Muscle of leg (tissue), 11 donors: ENCODE data around the gene TGM1. TPM values are rescaled to one million over a fixed set of nuclear protein-coding genes. Genes with fewer than 3 reads are reported as not detected.

Experiments used
- DNase-seq: peaks from one replicate; pipeline ENCODE4 v3.0.0; 2013
- H3K27ac ChIP-seq: one replicate; pipeline ENCODE4 v1.5.1; 2013; ENCODE audit warnings: mild to moderate bottlenecking, low read length, control low read depth
- H3K27me3 ChIP-seq: one replicate; pipeline ENCODE4 v1.6.1; 2013; ENCODE audit warnings: low read length; ENCODE audit not compliant: control insufficient read depth, insufficient read depth
- H3K36me3 ChIP-seq: one replicate; pipeline ENCODE4 v1.6.1; 2013; ENCODE audit warnings: low read length; ENCODE audit not compliant: control insufficient read depth, insufficient read depth
- H3K4me1 ChIP-seq: one replicate; pipeline ENCODE4 v1.6.1; 2013; ENCODE audit warnings: low read length; ENCODE audit not compliant: control insufficient read depth, insufficient read depth
- H3K4me3 ChIP-seq: one replicate; pipeline ENCODE4 v1.5.1; 2013; ENCODE audit warnings: low read length, control low read depth
- H3K9me3 ChIP-seq: replicated peaks from 2 replicates; pipeline ENCODE4 v1.6.1; 2013; ENCODE audit warnings: low read depth, low read length; ENCODE audit not compliant: control insufficient read depth
- WGBS: methylation state at CpG from one replicate; pipeline ENCODE4 v1.1.5; 2013; ENCODE audit warnings: missing lambda C conversion rate; ENCODE audit not compliant: insufficient coverage; 5-methylcytosine and 5-hydroxymethylcytosine counted together
- polyA plus RNA-seq, 8 donors: library from polyadenylated mRNA; unstranded; fragments of 120-200 nt; gene quantifications; one replicate each; pipeline versions ENCODE4 v1.2.1 to v1.2.3, GENCODE V29; 2013; ENCODE audit warnings: inconsistent platforms in 1 of 8, low replicate concordance in 1 of 8; ENCODE audit not compliant: insufficient read length in 8 of 8, insufficient read depth in 1 of 8
- total RNA-seq: library from RNA; stranded (reverse); fragments of 120-200 nt; gene quantifications from one replicate; pipeline ENCODE4 v1.2.4, GENCODE V29; 2013

The TGM1 gene
- total and polyA plus RNA-seq, 9 donors, result 0.71 to 3.0 (median 1.1) TPM

DNA sequence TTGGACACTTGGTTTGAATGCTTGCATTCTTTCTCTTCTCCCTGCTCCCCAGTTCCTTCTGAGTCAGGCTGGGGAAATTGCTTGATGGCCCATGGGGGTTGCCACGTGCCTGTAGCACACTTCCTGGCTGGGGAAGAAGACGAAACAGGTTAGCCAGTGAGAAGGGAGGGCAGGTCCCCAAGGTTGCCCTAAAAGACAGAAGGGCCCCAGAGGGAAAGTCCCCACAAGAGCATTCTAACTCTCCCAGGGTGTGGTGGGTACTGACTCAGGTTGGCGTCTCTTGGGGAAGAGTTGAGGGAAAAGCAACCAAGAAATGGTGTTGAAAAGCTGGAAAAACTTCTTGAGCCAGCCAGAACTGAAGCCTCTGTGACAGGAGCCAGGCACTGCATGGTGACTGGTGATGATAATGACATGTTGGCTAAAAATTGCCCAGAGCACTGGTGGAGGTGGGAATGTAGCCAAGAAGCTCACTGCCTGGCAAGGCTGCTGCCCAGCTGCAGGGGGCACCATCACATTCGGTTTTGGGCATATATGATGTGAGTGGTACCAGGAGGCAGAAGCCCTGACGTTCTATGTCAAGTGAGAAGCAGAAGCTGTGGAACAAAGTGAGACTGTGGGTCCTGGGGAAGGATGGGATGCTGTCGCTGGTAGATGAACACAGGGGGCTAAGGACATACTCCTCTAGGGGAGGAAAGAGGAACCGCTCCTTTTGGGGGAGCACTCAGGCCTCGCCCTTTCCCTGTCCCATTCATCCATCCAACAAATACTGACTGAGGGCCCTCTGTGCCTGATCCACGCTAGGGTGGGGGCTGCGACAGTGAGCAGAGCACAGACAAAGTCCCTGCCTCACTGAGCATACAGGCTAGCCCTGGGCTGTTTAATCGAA, 16.6 kb upstream of the TGM1 start:
- Histone ChIP-seq H3K36me3 (no peaks in the 10 kb centered on the region), H3K4me1 (peaks cover 12% of the 10 kb centered on the region), H3K27me3 (no peaks in the 10 kb centered on the region), H3K9me3 (no peaks in the 10 kb centered on the region), H3K27ac (no peak overlapping the region), H3K4me3 (no peak overlapping the region)
- WGBS, result 59% methylated on average over 6 of the region's 11 CpGs
- DNase-seq, result no peak

DNA sequence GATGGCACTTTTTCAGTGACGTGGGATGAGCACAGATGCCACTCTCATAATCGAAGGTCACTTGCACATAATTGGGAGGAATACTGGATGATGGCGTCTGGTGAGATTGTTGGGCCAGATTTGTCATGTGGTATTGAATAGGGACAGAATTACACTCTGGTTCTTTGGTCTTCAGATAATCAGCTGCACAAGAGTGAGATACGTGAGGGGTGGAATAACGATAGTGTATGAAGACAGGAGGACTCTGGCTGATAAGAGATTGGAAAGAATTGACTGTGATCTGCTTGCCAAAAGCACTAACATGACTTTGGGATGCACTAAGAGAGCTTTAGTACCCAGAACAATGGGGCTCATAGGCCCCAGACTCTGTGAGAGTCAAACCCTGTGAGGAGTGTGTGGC, 15.4 kb upstream of the TGM1 start:
- H3K4me1 ChIP-seq, result peaks cover 3% of the 10 kb centered on the region
- no peak overlapping the region for H3K27ac ChIP-seq
- no peak for DNase-seq
- H3K27me3 ChIP-seq, result no peaks in the 10 kb centered on the region
- H3K4me3 ChIP-seq, result no peak overlapping the region
- no peaks in the 10 kb centered on the region for H3K9me3 ChIP-seq
- H3K36me3 ChIP-seq, result no peaks in the 10 kb centered on the region
- WGBS, result 90% methylated on average over 5 of the region's 5 CpGs

DNA sequence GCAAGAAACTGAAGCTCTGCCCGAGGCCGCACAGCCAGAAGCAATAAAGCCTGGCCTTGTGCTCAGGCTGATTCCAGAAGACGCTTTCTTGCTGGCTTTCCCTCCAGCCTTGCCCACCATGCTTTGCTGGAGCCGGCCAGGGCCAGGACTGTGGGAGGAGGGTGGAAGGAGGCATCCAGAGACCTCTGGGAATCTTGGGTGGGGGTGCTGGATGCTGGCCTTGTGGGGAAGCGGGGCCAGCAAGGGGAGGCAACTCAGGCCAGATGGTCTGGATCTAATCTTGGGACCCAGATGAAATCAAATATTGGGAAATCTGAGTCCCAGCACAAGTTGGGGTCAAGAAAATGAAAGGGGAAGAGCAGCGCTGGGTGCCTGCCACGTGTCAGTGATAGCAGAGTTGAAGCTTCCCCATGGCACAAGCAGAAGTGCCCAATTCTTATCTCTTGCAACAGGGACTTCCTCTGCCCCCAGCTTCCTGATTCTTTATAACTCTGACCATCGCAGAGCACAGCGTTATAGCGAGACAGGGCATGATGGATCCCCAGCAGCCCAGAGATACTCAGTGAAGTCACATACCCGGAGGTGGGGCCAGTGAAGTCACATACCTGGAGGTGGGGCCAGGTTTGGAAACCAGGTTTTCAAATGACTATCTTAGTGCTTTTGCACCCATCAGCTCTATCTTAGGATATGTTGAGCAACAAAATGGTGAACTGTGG, 14.8 kb upstream of the TGM1 start:
- no peaks in the 10 kb centered on the region for H3K9me3 ChIP-seq
- H3K4me1 ChIP-seq, result peaks cover 3% of the 10 kb centered on the region
- WGBS, result 81% methylated on average over 9 of the region's 11 CpGs
- no peak overlapping the region for H3K27ac ChIP-seq
- H3K36me3 ChIP-seq, result no peaks in the 10 kb centered on the region
- no peak overlapping the region for H3K4me3 ChIP-seq
- H3K27me3 ChIP-seq, result no peaks in the 10 kb centered on the region
- DNase-seq, result peak; percentile 31

DNA sequence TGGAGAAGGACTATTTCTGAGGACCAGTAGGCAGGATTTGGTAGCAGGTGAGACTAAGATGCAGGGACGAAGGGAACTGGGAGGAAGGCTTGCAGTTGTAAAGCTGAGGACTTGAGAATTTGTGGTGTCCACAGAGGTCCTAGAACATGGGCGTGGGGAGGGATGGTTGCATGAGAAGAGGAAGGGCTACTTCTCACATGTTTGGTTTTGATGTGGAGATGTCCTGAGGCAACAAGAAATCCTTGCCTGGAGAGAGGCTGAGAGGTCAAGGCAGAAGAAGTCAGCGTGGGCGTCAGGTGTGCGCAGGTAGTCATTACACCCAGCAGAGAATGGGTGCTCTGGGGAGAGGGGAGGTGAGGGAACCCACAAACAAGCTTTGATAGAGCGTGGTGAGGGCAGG, 14.1 kb upstream of the TGM1 start:
- Histone ChIP-seq H3K9me3 (no peaks in the 10 kb centered on the region), H3K27ac (no peak overlapping the region), H3K4me3 (no peak overlapping the region), H3K4me1 (peaks cover 3% of the 10 kb centered on the region), H3K36me3 (no peaks in the 10 kb centered on the region), H3K27me3 (no peaks in the 10 kb centered on the region)
- WGBS, result 94% methylated on average over 6 of the region's 6 CpGs
- DNase-seq, result no peak

DNA sequence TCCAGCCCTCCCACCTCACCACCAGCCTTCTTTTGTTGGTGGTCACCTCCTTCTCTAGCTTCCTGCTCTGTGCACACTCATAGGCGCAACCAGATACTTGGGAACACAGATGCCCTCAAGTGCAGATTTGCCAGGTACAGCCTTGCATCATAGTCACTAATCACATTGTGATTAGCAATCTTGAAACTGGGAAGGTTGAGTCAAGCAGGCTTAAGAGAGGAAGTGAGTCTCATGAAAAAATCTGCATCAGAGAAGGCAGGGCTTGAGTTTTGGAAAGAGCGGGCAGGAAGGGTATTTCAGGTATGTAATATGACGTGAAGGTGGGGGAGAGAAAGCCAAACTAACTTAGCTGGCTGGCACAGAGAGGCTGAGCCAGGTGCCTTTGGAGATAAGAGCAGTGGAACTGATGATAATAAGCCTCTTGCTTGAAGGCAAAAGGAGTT, 11.1 kb upstream of the TGM1 start:
- WGBS, result 79% methylated on average over 3 of the region's 3 CpGs
- Histone ChIP-seq H3K4me3 (no peak overlapping the region), H3K9me3 (no peaks in the 10 kb centered on the region), H3K27me3 (no peaks in the 10 kb centered on the region), H3K27ac (no peak overlapping the region), H3K4me1 (peaks cover 9% of the 10 kb centered on the region), H3K36me3 (peaks cover 2% of the 10 kb centered on the region)
- DNase-seq, result peak; percentile 43

DNA sequence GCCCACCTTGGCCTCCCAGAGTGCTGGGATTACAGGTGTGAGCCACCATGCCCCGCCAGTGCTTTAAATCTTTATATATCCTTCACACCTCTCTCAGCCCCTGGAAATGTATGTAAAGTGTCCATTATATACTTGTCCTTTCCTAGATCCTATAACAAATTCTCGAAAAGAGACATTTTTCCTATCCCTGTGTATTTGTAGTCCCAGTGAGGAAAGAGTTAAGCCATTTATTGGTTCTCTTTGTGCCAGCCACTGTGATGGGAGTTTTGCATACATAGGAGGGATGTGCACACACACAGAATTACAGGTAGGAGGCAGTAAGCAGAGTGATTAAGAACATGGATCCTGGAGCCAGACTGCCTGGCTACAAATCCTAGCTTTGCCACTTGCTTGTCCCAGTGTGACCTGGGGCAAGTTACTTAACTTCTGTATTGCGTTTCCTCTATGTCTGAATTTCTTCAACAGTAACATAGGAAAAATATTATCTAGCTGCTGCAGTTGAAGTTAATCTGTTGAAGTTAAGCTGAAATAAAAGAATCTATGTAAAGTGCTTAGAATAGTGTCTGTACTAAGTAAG, 10.5 kb upstream of the TGM1 start:
- Histone ChIP-seq H3K27me3 (no peaks in the 10 kb centered on the region), H3K4me1 (peaks cover 9% of the 10 kb centered on the region), H3K27ac (no peak overlapping the region), H3K9me3 (no peaks in the 10 kb centered on the region), H3K36me3 (peaks cover 9% of the 10 kb centered on the region), H3K4me3 (no peak overlapping the region)
- no peak for DNase-seq
- no CpG with 5 or more reads among the region's 3 CpGs for WGBS

DNA sequence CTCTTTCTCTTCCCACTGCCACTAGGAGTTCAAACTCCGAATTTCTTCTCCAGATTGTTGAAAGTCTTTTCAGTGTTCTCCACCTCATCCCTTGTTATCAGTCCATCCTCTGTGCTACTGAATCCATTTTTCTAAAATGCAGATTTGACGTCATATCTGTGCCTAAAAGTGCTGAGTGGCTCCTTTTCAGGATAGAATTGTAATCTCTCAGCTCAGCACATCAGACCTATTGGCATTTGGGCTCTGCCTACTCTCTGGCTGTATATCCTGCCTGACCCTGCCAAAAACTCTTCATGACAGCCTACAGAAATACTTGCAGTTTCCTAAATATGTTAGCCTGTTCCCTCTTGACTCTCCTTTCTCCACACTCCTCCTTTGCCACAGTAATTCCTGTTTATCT, 9.5 kb upstream of the TGM1 start:
- Histone ChIP-seq H3K27ac (no peak overlapping the region), H3K4me1 (peaks cover 9% of the 10 kb centered on the region), H3K4me3 (no peak overlapping the region), H3K27me3 (no peaks in the 10 kb centered on the region), H3K36me3 (peaks cover 15% of the 10 kb centered on the region), H3K9me3 (no peaks in the 10 kb centered on the region)
- 79% methylated on average over 2 of the region's 2 CpGs for WGBS
- DNase-seq, result no peak

DNA sequence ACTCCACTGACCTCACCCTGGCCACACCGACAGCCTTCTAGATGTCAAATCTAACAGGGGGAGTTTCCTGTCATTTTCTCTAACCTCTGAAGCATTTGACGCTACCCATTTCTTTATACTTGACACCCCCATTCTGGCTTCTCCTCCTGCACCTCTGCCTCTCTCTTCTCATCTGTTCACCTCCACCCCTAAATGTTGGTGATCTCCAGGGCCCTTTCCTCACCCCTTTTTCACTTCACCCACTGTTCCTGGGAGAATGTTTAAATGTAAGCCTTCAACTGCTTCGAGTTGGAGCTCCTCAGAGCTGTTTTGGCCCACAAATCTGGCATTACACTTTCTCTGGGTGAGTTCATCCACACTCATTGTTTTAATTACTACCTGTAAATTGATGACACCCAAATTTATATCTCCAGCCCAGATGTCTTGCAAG, 8.9 kb upstream of the TGM1 start:
- Histone ChIP-seq H3K4me3 (peak overlapping the region; percentile 67), H3K9me3 (no peaks in the 10 kb centered on the region), H3K27me3 (no peaks in the 10 kb centered on the region), H3K4me1 (peaks cover 9% of the 10 kb centered on the region), H3K27ac (peak overlapping the region; percentile 45), H3K36me3 (peaks cover 21% of the 10 kb centered on the region)
- 36% methylated on average over 2 of the region's 3 CpGs for WGBS
- DNase-seq, result no peak

DNA sequence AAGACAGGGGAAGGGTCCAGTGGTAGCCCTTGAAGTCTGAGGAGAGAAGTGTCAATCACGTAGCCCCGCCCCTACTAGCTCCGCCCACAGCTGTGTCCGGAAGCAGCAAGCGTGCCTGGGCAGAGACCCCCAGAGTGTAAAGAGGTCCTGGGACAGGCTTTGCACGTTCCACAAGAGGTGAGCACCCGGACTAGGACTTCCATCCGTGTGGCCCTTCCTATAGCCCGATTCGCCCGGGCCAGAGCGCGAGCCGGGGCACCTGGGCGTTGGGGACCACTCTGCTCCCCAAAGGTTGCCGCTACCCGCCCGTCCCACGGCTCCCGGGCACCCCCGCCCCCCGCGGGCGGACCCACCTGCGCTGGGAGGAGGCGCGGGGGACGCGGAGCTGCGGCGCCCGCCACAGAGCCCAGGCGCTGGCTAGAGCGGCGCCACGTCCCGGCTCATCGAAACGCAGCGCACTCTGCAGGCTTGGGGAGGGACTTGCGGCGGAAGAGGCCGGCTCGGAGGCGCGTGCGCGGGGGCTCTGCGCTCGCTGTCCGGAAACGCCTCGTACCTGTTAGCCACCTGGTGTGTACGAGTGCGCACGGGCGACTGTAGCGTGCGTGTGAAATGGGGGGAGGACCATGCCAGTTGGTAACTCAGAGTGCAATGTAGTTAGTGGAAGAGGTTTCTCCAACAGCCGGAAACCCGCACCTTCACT, 8.3 kb upstream of the TGM1 start, which contains the start of gene RABGGTA:
RABGGTA (minus strand) TSS at position 464 of the 700 bp plus-strand sequence. CDS start 482 bp downstream, outside the sequence.
- DNase-seq, result peak; percentile 95
- no peaks in the 10 kb centered on the region for H3K9me3 ChIP-seq
- peak within 1 kb of the TSS; percentile 87 for H3K27ac ChIP-seq
- H3K4me3 ChIP-seq, result peak within 1 kb of the TSS; percentile 67
- under 1% methylated on average over 52 of the region's 61 CpGs for WGBS
- no peaks in the 10 kb centered on the region for H3K27me3 ChIP-seq
- peaks cover 9% of the 10 kb centered on the region for H3K4me1 ChIP-seq
- peaks cover 27% of the 10 kb centered on the region for H3K36me3 ChIP-seq
